K562 (cell line): Measurements from ENCODE around the gene CDKL5.

Source experiments
- HMG20B ChIP-seq: fragments of 250-450 bp; sonication (Bioruptor Pico); IDR thresholded peaks from 2 replicates; pipeline ENCODE4 v1.5.0; 2021; ENCODE audit warnings: mild to moderate bottlenecking
- HOMEZ ChIP-seq: fragments of 250-450 bp; sonication (Bioruptor Pico); IDR thresholded peaks from 2 replicates; pipeline ENCODE4 v1.4.0; 2020; ENCODE audit warnings: mild to moderate bottlenecking, moderate library complexity
- TF ChIP-seq, protein P1 (sequence below): sonication (generic); formaldehyde crosslinking; IDR thresholded peaks from 2 replicates; pipeline ENCODE4 v1.8.1; 2023; ENCODE audit warnings: mild to moderate bottlenecking, missing genetic modification reagents, moderate library complexity

GRCh38 chrX:18616688-18617406 is 191.4 kb downstream of the CDKL5 start:
- TF ChIP-seq, protein P1, sequence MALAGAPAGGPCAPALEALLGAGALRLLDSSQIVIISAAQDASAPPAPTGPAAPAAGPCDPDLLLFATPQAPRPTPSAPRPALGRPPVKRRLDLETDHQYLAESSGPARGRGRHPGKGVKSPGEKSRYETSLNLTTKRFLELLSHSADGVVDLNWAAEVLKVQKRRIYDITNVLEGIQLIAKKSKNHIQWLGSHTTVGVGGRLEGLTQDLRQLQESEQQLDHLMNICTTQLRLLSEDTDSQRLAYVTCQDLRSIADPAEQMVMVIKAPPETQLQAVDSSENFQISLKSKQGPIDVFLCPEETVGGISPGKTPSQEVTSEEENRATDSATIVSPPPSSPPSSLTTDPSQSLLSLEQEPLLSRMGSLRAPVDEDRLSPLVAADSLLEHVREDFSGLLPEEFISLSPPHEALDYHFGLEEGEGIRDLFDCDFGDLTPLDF (CRISPR knock-in tag) = no peak
- no peak for TF ChIP-seq HMG20B (CRISPR knock-in tag)
- TF ChIP-seq HOMEZ (CRISPR knock-in tag) = no peak
